Activated CD4-positive, CD25-positive, alpha-beta regulatory T cell treated with anti-CD3 and anti-CD28 coated beads, Interleukin-2, amount 50 U/mL, for 24 hours (primary cell): ENCODE data around the gene MAPK1.
A peak's percentile ranks its signal among the peaks of the same experiment; 100 is the strongest.
"Not testable (repeated sequence)": the region's sequence is repeated elsewhere in the genome, so short reads cannot be mapped to it uniquely, and the experiment has no call there.

ENCODE experiments used
- ATAC-seq, 2 donors: fragments of 150-1000 bp; cut with Tn5 transposase; one replicate each; pipeline ENCODE4 v1.10.0; 2021; ENCODE audit warnings: mild to moderate bottlenecking in 1 of 2, moderate library complexity in 1 of 2

The MAPK1 gene

GRCh38 chr22:21753374-21754111 is 113.9 kb downstream of the MAPK1 start:
- ATAC-seq = no peak

GRCh38 chr22:21752276-21752675 is 115.2 kb downstream of the MAPK1 start:
- ATAC-seq = no peak

- ATAC-seq = no peak
Observed at GRCh38 chr22:21745948-21746347, 121.5 kb downstream of the MAPK1 start.

GRCh38 chr22:21744917-21745316 is 122.5 kb downstream of the MAPK1 start:
- ATAC-seq = not testable (repeated sequence)

GRCh38 chr22:21741790-21742189 is 125.7 kb downstream of the MAPK1 start:
- no peak for ATAC-seq

- ATAC-seq = no peak
Observed at GRCh38 chr22:21741059-21741458, 126.4 kb downstream of the MAPK1 start.

- no peak for ATAC-seq
Observed at GRCh38 chr22:21739828-21740377, 127.5 kb downstream of the MAPK1 start.

- ATAC-seq = no peak
Observed at GRCh38 chr22:21738966-21739365, 128.5 kb downstream of the MAPK1 start.

- no peak for ATAC-seq
Observed at GRCh38 chr22:21738081-21738480, 129.4 kb downstream of the MAPK1 start.

GRCh38 chr22:21736948-21737347 is 130.5 kb downstream of the MAPK1 start:
- no peak for ATAC-seq

GRCh38 chr22:21736084-21736642 is 131.3 kb downstream of the MAPK1 start:
- peak; percentile 2 to 4 for ATAC-seq

GRCh38 chr22:21735200-21736083 is 132.0 kb downstream of the MAPK1 start, which contains the start of gene YPEL1:
YPEL1 (minus strand) TSS chr22:21735794; CDS start chr22:21710744, 25,050 bp downstream.
- peak; percentile 96 to 98 for ATAC-seq

GRCh38 chr22:21734540-21735199 is 132.8 kb downstream of the MAPK1 start:
- no peak for ATAC-seq

- no peak for ATAC-seq
Observed at GRCh38 chr22:21731503-21731902, 135.9 kb downstream of the MAPK1 start.

- ATAC-seq = no peak
Observed at GRCh38 chr22:21730535-21731308, 136.7 kb downstream of the MAPK1 start.

- not testable (repeated sequence) for ATAC-seq
Observed at GRCh38 chr22:21729184-21729583, 138.3 kb downstream of the MAPK1 start.

- no peak for ATAC-seq
Observed at GRCh38 chr22:21728270-21728669, 139.2 kb downstream of the MAPK1 start.

GRCh38 chr22:21727768-21728167 is 139.7 kb downstream of the MAPK1 start:
- ATAC-seq = no peak

GRCh38 chr22:21727159-21727558 is 140.3 kb downstream of the MAPK1 start:
- ATAC-seq = no peak

GRCh38 chr22:21726650-21727049 is 140.8 kb downstream of the MAPK1 start:
- ATAC-seq = peak; percentile 32 to 56

- ATAC-seq = no peak
Observed at GRCh38 chr22:21725956-21726649, 141.3 kb downstream of the MAPK1 start.
